GM21526 (cell line): ENCODE measurements around the gene CELA3A.
"Not testable (repeated sequence)": the region's sequence is repeated elsewhere in the genome, so short reads cannot be mapped to it uniquely, and the experiment has no call there.

ENCODE experiments used
- ATAC-seq: cut with Tn5 transposase; IDR thresholded peaks from one replicate; pipeline ENCODE4 v1.9.1; 2021; ENCODE audit warnings: moderate library complexity; ENCODE audit not compliant: unreplicated experiment, low FRiP score

Gene CELA3A

GRCh38 chr1:21980515-21981220 is 20.8 kb upstream of the CELA3A start:
- ATAC-seq: not testable (repeated sequence)

- not testable (repeated sequence) for ATAC-seq
Measured at GRCh38 chr1:21981253-21981652, 20.2 kb upstream of the CELA3A start.

DNA sequence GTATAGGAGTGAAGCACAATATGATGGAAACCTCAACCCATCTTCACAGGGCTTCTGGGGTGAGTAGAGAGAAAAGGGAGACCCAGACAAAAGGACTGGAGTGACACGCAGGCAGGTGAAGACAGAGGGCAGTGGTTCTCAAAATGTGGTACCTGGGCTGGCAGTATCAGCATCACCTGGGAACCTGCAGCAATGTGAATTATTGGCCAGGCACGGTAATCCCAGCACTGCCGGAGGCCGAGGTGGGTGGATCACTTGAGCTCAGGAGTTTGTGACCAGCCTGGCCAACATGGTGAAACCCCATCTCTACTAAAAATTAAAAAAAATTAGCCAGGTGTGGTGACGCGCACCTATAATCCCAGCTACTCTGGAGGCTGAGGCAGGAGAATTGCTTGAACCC is 19.3 kb upstream of the CELA3A start:
- not testable (repeated sequence) for ATAC-seq

DNA sequence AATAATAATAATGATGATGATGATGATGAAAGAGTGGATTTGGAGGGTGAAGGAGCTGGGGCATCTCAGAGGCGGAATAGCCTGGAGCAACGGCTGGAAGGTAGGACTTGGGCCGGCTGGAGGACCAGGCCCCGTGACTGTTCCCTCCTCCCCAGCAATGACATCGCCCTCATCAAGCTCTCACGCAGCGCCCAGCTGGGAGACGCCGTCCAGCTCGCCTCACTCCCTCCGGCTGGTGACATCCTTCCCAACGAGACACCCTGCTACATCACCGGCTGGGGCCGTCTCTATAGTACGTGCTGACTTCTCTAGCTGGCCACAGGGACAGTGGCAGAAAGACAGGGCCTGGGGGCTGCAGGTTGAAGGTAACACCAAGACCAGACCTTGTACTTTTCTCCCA is 17.9 kb upstream of the CELA3A start:
- not testable (repeated sequence) for ATAC-seq

DNA sequence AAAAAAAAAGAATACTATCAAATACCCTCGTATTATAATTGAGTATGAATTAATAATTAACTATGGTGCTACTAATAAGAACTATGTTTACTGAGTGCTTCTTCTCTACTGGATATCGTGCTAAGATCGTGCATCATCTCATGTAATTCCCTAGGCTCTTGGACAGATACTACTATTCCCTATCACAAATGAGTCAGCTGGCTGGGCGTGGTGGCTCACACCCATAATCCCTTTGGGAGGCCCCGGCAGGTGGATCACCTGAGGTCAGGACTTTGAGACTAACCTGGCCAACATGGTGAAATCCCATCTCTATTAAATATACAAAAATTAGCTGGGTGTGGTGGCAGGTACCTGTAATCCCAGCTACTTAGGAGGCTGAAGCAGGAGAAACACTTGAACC is 15.6 kb upstream of the CELA3A start:
- not testable (repeated sequence) for ATAC-seq

DNA sequence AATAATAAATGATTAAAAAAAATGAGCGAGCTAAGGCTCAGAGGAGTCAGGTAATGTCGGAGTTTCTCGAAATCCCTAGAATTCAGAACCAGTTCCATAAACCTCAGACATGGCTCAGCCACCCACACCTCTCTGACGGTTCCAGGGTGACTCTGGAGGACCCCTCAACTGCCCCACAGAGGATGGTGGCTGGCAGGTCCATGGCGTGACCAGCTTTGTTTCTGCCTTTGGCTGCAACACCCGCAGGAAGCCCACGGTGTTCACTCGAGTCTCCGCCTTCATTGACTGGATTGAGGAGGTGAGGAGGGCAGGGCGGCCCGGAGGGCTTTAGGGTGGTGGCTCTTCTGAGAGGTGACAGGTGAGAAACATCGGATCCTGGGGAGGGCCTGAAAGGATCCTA is 15.1 kb upstream of the CELA3A start:
- ATAC-seq: not testable (repeated sequence)

GRCh38 chr1:21989672-21990393 is 11.6 kb upstream of the CELA3A start:
- ATAC-seq: not testable (repeated sequence)

- ATAC-seq: not testable (repeated sequence)
Measured at GRCh38 chr1:21992186-21992585, 9.3 kb upstream of the CELA3A start.

DNA sequence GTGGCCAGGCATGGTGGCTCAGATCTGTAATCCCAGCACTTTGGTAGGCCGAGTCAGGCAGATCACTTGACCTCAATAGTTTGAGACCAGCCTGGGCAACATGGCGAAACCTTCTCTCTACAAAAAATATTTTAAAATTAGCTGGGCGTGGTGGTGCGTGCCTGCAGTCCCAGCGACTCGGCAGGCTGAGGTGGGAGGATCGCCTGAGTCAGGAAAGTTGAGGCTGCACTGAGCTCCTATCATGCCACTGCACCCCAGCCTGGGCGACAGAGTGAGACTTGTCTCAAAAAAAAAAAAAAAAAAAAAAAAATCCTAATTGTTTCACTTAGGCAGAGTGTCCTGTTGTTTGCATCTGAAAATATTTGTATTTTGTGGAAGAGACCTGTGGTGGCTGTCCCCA is 6.7 kb upstream of the CELA3A start:
- ATAC-seq: not testable (repeated sequence)

DNA sequence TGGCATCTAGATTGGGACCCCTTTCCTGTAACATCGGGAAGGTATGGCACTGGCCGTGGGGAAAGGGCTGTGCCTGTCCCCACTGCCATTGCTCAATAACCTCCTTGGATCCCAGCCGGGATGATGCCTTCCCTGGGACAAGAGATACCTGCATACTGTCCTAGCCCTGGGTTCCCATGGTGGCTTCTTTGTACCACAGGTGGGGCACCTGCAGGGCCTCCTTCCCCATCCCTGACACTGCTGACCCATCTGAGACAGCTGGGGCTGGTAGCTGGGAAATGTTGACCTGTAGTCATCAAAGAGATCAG is 4.8 kb upstream of the CELA3A start:
- not testable (repeated sequence) for ATAC-seq

- not testable (repeated sequence) for ATAC-seq
Measured at GRCh38 chr1:21997891-21998623, 3.4 kb upstream of the CELA3A start.

- ATAC-seq: not testable (repeated sequence)
Measured at GRCh38 chr1:21998624-21999294, 2.7 kb upstream of the CELA3A start.

DNA sequence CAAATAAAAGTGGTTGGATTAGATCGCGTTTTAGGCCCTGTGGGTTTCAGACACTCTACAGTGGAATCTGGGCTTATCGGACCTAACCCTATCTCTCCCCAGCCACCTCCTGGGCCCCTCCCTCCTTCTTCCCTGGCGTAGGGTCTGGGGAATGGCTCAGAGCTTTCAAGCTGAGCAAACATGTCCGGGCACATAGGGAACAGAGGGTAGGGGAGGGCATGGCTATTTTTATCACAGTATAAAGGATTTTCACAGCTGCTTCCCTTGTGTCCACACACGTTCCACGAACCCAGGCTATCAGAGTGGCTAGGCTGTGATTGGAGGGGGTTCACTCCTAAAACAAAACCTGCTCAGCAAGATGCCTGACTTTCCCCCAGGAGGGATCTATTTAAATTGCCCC is 1.8 kb upstream of the CELA3A start:
- not testable (repeated sequence) for ATAC-seq

DNA sequence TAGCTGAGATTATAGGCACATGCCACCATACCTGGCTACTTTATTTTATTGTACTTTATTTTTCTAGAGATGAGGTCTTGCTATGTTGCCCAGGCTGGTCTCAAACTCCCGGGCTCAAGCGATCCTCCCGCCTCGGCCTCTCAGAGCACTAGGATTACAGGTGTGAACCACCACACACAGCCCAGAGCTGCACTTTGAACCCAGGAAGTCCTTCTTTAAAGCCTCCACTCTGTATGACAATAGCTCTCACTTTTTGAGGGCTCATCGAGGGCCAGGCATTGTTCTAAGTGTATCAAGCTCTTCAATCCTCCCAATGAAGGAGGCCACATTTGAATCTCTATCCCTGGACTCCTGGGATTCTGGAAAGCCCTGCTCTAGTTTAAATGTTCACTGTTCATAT is 1.0 kb downstream of the CELA3A start:
- ATAC-seq: not testable (repeated sequence)

DNA sequence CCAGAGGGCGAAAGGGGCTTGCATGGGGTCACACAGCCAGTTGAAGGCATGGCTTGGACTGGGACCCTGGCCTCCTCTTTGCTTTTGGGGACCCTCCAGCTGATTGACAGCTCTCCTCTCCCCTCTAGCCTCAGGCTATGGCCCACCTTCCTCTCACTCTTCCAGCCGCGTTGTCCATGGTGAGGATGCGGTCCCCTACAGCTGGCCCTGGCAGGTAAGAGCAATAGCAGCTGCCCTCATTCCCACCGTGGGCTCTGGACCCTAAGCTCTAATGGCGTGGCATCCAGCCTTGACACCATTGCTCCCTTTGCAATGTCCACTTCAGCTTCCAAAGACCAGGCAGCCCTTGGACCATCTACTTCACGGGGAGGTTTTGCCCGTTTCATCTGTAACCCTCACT is 1.4 kb downstream of the CELA3A start:
- ATAC-seq: not testable (repeated sequence)

GRCh38 chr1:22003959-22004358 is 2.5 kb downstream of the CELA3A start:
- ATAC-seq: not testable (repeated sequence)

- ATAC-seq: not testable (repeated sequence)
Measured at GRCh38 chr1:22005261-22006149, 4.0 kb downstream of the CELA3A start.

DNA sequence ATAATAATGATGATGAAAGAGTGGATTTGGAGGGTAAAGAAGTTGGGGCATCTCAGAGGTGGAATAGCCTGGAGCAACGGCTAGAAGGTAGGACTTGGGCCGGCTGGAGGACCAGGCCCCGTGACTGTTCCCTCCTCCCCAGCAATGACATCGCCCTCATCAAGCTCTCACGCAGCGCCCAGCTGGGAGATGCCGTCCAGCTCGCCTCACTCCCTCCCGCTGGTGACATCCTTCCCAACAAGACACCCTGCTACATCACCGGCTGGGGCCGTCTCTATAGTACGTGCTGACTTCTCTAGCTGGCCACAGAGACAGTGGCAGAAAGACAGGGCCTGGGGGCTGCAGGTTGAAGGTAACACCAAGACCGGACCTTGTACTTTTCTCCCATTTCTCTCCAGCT is 5.3 kb downstream of the CELA3A start:
- not testable (repeated sequence) for ATAC-seq

DNA sequence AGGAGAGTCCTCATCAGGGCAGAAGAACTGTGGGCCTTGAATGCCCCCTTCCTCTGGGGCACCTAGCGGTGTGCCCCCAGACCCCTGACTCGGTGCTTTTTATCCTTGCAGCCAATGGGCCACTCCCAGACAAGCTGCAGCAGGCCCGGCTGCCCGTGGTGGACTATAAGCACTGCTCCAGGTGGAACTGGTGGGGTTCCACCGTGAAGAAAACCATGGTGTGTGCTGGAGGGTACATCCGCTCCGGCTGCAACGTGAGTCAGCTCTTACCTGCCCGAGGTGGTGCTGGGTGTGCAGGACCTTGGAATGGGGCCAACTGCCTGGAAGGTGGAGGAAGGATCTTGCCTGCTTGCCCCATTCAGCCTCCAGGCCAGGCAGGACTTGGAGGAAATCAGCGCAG is 5.8 kb downstream of the CELA3A start:
- not testable (repeated sequence) for ATAC-seq

DNA sequence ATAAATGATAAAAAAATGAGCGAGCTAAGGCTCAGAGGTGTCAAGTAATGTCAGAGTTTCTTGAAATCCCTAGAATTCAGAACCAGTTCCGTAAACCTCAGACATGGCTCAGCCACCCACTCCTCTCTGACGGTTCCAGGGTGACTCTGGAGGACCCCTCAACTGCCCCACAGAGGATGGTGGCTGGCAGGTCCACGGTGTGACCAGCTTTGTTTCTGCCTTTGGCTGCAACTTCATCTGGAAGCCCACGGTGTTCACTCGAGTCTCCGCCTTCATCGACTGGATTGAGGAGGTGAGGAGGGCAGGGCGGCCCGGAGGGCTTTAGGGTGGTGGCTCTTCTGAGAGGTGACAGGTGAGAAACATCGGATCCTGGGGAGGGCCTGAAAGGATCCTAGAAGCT is 8.1 kb downstream of the CELA3A start:
- not testable (repeated sequence) for ATAC-seq
